GM21390 (cell line): ENCODE measurements around the gene CACNA2D3.

Experiments
- ATAC-seq: cut with Tn5 transposase; IDR thresholded peaks from one replicate; pipeline ENCODE4 v1.9.1; 2021; ENCODE audit not compliant: unreplicated experiment

The CACNA2D3 gene

DNA sequence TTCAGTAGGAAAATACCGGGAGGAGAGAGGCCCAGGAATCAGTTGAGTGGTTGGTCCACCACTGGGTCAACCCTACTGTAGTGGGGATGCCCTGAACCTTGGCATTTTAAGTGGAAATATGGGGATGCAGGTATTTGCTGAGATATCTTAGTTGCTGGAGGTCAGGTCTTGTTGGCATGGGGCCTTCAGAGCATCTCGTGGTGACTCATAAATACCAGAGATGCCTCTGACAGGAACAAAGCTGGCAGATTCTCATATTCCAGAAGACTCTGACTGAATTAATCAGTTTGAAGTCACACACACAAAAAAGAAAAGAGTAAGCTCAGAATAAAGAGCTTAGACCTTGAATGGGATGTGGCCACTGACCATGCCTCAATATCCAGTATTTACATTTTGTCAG lies 91.6 kb downstream of the CACNA2D3 start:
- no peak for ATAC-seq

DNA sequence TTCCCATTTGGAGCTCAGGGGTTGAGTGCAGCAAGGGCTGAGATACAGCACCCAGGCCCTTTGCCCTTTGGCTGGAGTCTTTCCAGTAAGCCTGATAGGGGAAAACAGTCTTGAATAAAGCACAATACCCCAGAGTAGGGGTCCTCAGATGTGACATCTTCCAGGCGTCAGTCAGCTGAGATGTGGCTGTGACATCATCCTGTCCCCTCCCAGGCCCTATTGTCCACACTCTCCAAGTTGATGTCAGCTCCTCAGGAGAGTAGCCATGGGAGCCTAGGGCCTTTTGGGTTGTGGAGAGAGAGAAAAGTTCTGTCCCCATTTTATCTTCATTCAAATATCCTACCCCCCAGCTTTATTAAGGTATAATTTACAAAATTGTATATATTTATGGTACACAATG lies 92.5 kb downstream of the CACNA2D3 start:
- ATAC-seq = no peak

DNA sequence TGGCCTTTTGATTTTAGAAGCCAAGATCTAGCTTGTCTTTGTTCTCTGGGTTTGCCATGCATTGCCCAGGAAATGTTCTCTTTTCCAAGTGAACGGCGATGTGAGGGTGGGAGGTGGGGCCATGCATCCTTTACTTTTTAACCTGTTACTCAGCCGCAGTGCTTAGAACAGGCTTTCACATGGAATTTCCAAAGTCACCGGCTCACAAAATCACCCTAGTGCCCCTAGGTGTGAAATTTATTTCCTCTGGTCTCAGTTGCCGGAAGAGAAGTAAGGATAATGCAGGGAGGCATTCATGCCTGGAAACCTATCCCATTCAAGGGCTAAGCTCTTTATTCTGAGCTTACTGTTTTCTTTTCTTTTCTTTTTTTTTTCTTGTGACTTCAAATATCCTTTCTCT lies 93.2 kb downstream of the CACNA2D3 start:
- no peak for ATAC-seq

DNA sequence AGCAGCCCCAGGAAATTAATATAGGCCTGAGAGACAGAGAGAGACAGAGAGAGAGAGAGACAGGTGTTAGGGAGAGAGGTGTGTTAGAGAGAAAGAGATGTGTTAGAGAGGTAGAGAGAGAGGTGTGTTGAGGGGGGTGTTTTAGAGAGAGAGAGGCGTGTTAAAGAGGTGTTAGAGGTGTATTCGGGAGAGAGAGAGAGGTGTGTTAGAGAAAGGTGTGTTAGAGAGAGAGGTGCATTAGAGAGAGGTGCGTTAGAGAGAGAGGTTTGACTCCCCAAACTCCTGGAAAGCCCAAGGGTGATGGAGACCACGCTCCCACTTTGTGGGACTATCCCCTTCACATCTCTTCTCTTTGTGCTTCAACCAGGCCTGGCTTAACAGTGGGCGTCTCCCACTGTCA lies 95.5 kb downstream of the CACNA2D3 start:
- no peak for ATAC-seq

DNA sequence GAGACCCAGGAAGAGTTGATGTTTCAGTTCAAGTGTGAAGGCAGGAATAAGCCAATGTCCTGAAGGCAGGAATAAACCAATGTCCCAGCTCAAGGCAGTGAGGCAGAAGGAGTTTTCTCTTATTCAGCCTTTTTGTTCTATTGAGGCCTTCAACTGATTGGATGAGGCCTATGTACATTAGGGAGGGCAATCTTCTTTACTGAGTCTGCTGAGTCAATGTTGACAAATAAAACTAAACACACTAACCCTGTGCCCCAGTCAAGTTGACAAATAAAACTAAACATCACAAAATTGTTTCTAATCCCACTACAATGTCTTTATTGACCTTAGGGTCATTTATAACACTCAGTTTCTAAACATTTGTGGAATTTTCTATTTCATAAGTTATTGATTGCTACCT lies 100.0 kb downstream of the CACNA2D3 start:
- ATAC-seq = no peak

DNA sequence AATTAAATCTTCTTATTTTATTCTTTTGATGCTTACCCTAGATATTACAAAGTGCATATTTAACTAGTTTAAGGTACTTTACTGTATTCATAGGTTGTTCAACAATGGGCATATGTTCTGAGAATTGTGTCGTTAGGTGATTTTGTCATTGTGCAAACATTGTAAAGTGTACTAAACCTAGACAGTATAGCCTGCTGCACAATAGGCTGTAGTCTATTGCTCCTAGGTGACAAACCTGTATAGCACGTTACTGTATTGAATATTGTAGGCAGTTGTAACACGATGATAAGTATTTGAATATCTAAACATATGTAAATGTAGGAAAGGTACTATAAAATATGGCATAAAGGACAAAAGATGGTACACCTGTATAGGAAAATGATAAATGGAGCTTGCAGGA lies 100.7 kb downstream of the CACNA2D3 start:
- ATAC-seq = no peak

DNA sequence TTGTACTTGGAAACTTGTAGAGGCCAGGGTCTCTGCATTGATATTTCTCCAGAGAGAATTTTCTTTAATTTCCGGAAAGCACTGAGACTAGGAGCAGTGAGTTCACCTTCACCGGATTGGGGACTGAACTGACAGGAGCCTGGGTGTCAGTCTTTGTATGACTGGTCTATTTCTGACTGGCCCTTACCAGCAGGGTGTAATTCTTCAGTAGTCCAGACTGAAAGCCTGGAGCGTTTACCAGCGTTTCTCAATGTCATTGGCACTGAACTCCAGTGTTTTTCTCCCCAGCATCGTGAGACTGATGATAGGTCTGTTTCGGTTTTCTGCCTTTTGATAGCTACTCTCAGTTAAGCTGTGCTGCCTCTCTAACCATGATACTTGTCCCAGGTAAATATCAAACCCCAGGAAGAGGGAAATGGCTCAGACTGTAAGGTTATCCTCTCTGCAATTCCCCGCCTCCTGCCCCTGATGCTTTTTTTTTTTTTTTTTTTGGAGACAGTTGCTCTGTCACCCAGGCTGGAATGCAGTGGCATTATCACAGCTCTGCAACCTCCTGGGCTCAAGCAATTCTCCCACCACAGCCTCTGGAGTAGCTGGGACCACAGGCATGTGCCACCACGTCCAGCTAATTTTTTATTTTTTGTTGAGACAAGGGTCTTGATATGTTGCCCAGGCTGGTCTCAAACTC lies 103.6 kb downstream of the CACNA2D3 start:
- ATAC-seq = no peak

DNA sequence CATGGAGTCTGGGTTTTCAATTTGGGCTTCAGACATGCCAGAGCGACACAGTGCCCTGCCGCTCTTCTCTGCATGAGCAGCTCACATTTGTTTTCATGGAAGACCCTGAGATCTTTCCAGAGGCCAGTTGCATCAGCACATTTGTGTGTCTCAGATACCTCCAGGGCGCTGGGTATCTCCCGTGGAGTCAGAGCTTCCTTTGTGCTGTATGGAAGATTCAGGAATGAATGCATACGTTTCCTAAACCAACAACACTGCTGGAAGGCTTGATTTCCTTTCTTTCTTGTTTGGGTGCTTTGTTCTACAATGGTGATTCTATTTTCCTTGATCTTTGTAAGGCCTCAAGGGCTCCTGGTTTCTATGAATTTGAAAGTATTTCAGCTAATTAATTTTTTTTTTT lies 106.5 kb downstream of the CACNA2D3 start:
- ATAC-seq = no peak

DNA sequence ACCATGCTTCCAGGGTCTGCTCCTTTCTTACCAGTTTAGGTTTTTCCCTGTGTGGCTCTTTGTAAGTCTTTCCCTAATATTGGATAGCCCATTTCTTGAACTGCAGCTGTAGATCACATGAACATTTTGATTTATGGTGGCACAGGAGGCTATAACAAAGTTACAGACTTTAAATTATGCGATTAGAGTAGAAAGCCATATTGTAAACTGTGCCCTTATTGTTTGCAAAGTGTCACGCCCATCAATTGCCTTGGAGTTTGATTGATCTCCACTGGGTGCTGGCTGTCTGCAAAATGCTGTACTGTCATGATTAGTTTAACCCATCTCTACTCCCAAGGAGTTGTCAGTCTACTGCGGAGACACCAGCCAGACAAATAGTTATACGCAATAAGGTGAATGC lies 110.3 kb downstream of the CACNA2D3 start:
- no peak for ATAC-seq

DNA sequence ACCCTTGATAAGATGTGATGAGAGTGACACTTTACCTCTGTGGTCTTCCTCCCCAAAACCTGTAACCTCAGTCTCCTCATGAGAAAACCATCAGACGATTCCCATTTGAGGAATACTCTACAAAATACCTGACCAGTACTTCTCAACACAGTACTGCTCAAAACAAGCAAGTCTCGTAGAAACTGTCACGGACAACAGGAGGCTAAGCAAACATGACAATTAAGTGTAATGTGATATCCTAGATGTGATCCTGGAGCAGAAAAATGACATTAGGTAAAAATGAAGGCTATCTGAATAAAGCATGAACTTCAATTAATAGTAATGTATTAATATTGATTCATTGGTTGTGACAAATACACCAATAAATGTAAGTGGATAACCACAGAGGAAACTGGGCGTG lies 113.6 kb downstream of the CACNA2D3 start:
- no peak for ATAC-seq

DNA sequence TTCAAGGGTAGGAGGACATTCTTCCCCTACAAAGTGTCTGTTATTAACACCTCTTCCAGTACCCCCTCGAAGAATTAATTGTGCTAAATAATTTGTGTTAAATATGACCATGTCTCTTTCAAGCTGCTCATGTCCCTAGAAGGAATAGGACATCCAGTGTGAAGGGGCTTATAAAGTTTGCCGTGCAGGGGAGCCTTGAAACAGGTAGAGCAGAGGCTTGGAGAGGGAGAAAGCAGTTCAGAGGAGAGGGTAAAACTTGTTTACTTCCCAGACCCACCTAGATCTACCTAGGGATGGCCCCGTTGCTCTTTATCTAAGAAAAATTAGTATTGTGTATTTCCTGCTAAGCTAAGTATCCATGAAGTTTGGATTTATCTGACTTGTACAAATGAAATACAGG lies 114.8 kb downstream of the CACNA2D3 start:
- no peak for ATAC-seq

DNA sequence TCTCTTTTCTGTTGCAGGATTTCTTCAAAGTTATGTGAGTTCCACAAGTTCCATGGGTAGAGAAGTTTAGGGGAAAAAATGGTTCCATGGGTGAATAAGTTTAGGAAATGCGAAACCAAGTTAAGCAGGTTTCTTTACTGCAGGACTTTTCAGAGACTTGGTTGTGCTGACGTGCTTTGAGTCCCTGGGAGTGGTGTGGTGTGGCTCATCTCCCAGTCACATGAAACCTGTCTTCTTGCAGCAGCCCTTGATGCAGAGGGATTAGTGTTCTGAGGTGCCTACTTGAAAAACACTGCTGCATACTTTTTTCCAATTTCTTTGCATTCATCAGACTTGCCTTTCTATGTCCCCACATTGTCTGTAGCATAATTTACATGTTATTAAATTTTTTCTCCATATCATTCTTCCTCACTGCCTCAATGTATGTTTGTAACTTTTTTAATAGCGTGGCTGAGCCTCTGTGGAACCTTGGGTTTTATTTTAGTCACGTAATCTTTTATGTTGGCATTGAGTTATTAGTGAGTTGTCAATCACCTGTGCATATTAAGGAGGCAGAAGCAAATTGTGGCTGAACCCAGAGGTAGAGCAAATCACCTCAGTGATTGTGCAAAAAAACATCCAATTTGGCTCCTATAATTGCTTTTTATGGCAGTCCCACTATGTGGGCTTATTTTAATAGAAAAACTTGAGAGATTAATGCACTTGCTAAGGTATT lies 115.6 kb downstream of the CACNA2D3 start:
- no peak for ATAC-seq

DNA sequence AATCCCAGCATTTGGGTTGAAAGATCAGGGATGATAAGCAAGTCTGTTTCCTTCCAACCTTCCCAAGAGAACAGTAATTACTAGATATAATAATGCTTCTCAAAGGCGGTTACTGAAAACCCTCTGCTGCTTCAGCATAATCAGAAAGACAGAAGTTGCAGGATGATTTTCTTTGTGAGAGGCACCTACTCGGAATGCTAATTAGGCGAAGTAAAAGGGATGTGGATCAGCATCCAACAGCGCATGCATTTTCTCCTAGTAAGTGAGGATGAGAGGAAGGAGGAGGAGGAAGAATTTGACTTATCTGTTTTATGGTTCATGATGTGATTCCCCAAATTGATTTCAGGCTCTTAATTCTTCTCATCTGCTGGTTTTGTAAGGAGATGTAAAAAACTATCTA lies 118.0 kb downstream of the CACNA2D3 start:
- no peak for ATAC-seq

DNA sequence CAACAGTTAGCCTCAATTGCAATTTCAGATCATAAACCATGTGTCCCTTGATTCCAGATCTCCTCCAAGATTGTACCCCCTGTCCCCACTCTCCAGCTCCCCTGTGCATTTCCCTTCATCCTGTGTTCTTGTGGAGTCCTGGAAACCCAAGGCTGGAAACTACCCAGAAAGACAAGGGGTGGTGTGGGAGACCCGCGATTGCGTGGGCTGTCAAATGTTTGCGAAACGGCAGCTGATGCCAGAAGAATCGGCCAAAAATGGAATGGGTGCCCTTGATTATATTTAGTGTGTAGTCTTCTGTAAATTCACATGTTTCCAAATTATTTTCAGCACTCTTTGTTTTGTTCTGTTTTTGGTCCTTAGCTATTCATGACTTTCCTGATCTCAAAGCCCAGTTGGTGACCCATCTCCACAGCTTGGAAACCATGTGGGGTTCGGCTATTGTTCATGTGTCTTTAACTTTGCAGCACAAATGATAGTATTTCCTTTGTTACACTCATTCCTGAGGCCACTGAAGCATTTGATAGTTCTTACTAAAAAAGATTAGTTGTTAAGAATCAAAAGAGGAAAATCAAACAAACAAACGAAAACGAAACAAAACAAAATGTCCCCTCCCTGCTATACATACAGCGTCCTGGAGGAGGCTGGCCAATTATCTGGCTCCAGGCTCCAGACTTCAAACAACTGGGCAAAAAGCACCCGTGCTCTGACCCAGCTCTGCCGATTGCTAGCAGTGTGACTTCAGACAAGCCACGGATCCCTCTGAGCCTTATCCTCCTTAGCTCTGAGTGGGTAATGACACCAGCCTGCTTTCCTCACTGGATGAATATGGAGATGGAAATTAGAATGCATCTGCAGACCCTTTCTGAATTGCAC lies 120.9 kb downstream of the CACNA2D3 start:
- no peak for ATAC-seq

DNA sequence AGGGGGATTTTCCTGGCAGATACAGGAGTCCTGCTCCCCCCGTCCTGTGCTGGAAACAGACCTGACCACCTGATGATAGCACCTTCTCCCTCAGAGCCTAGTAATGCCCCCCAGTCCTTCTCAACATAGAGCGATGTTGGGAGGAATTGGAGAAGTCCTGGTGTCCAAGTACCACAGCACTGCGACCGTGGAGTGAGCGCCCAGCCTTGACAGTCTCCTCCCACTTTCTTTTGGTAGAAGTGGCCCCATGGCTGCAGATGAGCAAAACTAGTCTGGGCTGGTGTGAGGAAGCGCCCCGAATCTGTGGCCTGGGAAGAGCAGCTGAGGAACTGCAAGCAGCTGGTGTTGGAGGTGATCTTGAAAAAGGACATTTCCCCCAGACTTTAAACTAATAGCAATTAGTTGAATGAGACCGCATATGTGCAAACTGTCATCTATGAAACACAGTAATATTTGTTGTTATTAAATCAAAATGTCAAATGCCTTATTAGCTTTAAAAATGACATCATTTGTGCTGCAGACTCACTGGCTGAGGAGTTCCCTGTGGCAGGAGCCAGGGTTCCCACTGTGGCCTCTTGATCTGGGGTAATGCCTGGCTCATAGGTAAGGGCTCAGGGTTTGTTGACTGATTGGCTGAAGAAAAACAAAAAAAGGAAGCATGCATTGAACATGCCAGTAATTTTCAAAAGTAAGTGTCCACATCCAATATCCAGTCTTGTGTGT lies 121.8 kb downstream of the CACNA2D3 start:
- ATAC-seq = no peak

DNA sequence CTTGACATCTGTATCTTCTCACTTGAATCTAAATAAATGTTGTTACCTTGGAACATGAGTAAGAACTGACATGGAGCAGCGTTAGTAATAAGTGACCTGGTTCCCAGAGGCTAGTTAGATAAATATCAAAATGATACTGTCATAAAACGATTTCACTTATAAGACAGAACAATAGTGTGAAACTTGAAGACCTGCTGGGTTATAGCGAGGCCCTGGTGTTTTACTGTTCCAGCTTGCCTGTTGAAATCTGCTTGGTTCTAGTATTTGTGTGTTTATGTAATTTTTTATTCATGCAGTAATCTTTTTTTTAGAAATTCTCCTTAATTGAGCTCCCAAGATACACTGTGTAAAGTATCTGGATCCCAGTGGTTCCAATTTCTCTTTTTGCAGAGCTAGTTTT lies 129.4 kb downstream of the CACNA2D3 start:
- ATAC-seq = no peak

DNA sequence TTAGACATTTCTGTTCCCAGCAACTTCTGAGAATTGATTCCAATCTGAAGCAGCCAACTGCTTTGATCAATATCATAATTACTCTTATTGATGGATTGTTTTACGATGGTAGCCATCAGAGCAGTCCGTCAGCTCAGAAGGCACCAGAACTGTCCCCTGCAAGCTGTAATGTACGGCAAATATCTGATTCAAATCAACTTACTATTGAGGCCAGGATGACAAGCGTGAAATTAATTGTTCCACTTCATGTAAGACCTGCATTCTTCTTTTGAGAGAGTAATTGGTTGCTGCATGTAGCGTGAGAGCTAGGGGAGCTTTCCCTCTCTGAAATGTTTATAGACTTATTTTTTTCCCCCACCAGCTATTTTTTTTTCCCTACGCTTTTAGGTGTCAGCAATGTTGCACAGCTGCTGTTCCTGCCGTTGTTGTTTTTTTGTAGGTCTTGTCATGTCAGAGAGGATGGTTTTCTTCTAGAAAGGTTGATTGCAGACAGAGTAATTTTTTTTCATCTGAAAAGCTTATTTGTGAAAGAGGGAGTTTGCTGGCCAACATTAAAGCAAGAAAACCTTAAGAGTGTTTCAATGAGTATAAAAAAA lies 134.9 kb downstream of the CACNA2D3 start:
- ATAC-seq = no peak

DNA sequence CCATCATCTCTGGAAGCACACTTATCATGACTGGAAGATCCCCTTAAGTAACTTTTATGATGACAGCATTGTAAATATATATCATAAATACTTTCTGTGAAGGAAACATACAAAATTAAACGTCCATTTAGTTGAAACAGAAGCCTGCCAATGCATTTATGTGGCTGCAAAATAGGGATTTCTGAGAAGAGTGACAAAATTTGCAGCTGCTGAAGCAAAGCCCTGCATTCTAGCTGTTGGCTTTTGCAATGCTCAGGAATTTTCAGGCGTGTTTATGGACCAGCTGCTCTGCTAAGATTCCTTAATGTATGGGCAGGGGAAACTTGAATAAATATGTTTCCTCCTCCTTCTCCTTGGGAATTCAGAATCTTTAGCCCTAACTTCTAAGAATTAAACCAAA lies 137.3 kb downstream of the CACNA2D3 start:
- no peak for ATAC-seq

DNA sequence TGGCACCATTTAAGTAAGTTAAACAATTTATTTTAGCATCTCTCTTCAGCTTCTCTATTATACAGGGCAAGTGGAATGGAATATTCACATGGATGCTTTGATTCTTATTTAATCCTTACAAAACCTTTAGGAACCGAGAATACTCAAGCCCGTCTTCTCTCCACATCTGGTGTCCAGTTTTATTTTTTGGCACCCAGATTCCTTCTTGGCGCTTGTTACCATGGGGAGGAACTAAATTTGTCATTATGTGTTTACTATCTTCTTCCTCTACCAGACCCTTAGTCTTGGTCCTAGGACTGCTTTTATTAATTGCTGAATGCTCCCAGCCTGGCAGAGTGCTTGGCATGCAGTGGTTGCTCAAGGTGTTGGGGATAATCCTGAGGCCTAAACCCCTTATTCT lies 138.8 kb downstream of the CACNA2D3 start:
- no peak for ATAC-seq

DNA sequence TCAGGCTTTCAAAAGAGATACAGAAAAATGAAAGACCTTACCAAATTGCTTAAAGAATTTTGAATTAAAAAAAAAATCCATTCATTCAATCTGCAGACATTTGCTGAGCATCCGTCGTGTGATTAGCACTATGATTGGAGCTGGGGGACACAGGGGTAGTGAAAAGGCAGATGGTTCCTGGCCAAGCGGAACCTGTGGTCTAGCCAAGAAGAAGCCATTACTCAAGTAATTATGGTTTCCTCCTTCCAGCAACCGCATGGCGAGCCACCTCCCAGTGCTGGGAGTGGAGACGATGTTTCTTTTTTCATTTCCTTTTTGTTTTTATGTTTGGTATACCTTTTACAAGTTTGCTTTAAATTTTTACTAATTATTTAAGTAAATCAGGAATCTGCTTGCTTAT lies 140.2 kb downstream of the CACNA2D3 start:
- ATAC-seq = no peak

DNA sequence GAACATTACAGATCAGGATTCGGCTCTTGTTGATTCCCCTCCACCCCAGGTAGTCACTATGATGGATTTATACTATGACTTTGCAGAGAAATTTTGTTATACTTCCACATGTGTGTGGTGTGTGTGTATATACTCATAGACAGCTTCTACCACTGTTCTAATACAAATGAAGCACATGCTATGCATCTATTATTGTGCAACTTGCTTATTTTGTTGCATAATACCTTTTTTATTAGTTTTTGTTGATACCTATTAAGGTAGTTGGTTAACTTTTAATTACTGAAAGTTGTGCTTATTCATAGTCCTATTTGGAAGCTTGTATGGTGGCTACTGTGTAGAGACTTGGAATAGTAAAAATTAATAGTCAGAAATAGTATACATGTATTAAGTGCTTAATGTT lies 140.6 kb downstream of the CACNA2D3 start:
- no peak for ATAC-seq
